Lower lobe of right lung (tissue), 2 donors: ENCODE data around the gene PRCC. TPM values are rescaled to one million over a fixed set of nuclear protein-coding genes. Genes with fewer than 3 reads are reported as not detected.

Source experiments
- ATAC-seq, 2 donors: fragments of 200-7000 bp; cut with Tn5 transposase; one replicate each; pipeline ENCODE4 v1.9.1; 2020 to 2022; ENCODE audit warnings: mild to moderate bottlenecking in 2 of 2, moderate library complexity in 2 of 2
- DNase-seq: peaks from one replicate; pipeline ENCODE4 v3.0.0-alpha.2; 2020
- H3K27ac ChIP-seq: fragments of 200-600 bp; one replicate; pipeline ENCODE4 v1.8.0; 2022
- H3K27me3 ChIP-seq: fragments of 200-600 bp; one replicate; pipeline ENCODE4 v1.8.0; 2022; ENCODE audit warnings: low read depth
- H3K36me3 ChIP-seq: fragments of 200-600 bp; one replicate; pipeline ENCODE4 v1.8.0; 2022; ENCODE audit warnings: mild to moderate bottlenecking
- H3K4me1 ChIP-seq: fragments of 200-600 bp; one replicate; pipeline ENCODE4 v1.8.0; 2022
- H3K4me3 ChIP-seq: fragments of 200-600 bp; one replicate; pipeline ENCODE4 v1.8.0; 2022; ENCODE audit warnings: mild to moderate bottlenecking
- H3K9me3 ChIP-seq: fragments of 200-600 bp; one replicate; pipeline ENCODE4 v1.8.0; 2022
- CTCF ChIP-seq: fragments of 200-600 bp; IDR thresholded peaks from one replicate; pipeline ENCODE4 v1.8.0; 2022; ENCODE audit warnings: antibody characterized with exemption, mild to moderate bottlenecking
- intact Hi-C: fragments of 100-400 bp; cut with DNase I; formaldehyde crosslinking; loops from one replicate; pipeline ENCODE4 v1.11.0; 2022
- total RNA-seq: library from RNA; stranded (reverse); fragmentation: NEBNext Ultra II Directional; extraction: Animal tissue kit (Norgen Biotek cat#: 25700); gene quantifications from one replicate; pipeline ENCODE4 v1.2.1, GENCODE V29; 2021
- donor health status: DM: no; HTN: yes; CAD: no; lungs with severe emphysema.

PRCC gene
- total RNA-seq, 1 donor from 2014 or later, result 51.9 TPM

GRCh38 chr1:156847591-156848460 is 80.5 kb downstream of the PRCC start:
- peaks cover 12% of the 10 kb centered on the region for H3K4me1 ChIP-seq
- ATAC-seq, result no peak

GRCh38 chr1:156848461-156849150 is 81.3 kb downstream of the PRCC start:
- no peak for TF ChIP-seq CTCF
- Histone ChIP-seq H3K9me3 (no peaks in the 10 kb centered on the region), H3K4me1 (peaks cover 12% of the 10 kb centered on the region), H3K4me3 (no peak overlapping the region), H3K36me3 (no peaks in the 10 kb centered on the region), H3K27ac (no peak overlapping the region), H3K27me3 (peaks cover 70% of the 10 kb centered on the region)
- DNase-seq (peak; percentile 71), ATAC-seq (peak; percentile 54 to 61)
- intact Hi-C loops, result no loop called here

More at GRCh38 chr1:156847591-156848460, 80.5 kb downstream of the PRCC start:
- no peak for TF ChIP-seq CTCF
- H3K36me3 ChIP-seq, result no peaks in the 10 kb centered on the region
- DNase-seq, result no peak
- no peaks in the 10 kb centered on the region for H3K9me3 ChIP-seq
- no peak overlapping the region for H3K27ac ChIP-seq
- peaks cover 75% of the 10 kb centered on the region for H3K27me3 ChIP-seq
- no peak overlapping the region for H3K4me3 ChIP-seq
- intact Hi-C loops, result no loop called here

GRCh38 chr1:156849151-156849496 is 81.8 kb downstream of the PRCC start:
- peaks cover 12% of the 10 kb centered on the region for H3K4me1 ChIP-seq
- H3K27me3 ChIP-seq, result peaks cover 70% of the 10 kb centered on the region
- TF ChIP-seq CTCF, result no peak
- ATAC-seq (no peak), DNase-seq (no peak)
- no peak overlapping the region for H3K27ac ChIP-seq
- no peak overlapping the region for H3K4me3 ChIP-seq
- intact Hi-C loops, result no loop called here
- no peaks in the 10 kb centered on the region for H3K36me3 ChIP-seq
- H3K9me3 ChIP-seq, result no peaks in the 10 kb centered on the region

Other genes starting within 250 kb of the PRCC start
- gene IQGAP3, start 195.0 kb upstream of the PRCC start, total RNA-seq, result 1.7 TPM
- gene TTC24, start 187.8 kb upstream of the PRCC start, total RNA-seq, result not detected
- gene NAXE, start 175.8 kb upstream of the PRCC start, total RNA-seq, result 62.2 TPM
- 17.9 TPM for gene GPATCH4, start 166.1 kb upstream of the PRCC start, total RNA-seq
- gene HAPLN2, start 148.1 kb upstream of the PRCC start, total RNA-seq, result 0.21 TPM
- gene BCAN, start 125.4 kb upstream of the PRCC start, total RNA-seq, result not detected
- 39.8 TPM for gene NES, start 90.1 kb upstream of the PRCC start, total RNA-seq
- 2.1 TPM for gene CRABP2, start 62.0 kb upstream of the PRCC start, total RNA-seq
- gene METTL25B, start 39.1 kb upstream of the PRCC start, total RNA-seq, result 41.0 TPM
- 22.6 TPM for gene ISG20L2, start 38.8 kb upstream of the PRCC start, total RNA-seq
- 43.7 TPM for gene MRPL24, start 26.4 kb upstream of the PRCC start, total RNA-seq
- 146 TPM for gene HDGF, start 15.9 kb upstream of the PRCC start, total RNA-seq
- 3.5 TPM for gene SH2D2A, start 49.3 kb downstream of the PRCC start, total RNA-seq
- gene INSRR, start 91.6 kb downstream of the PRCC start, total RNA-seq, result not detected
- 1.9 TPM for gene NTRK1, start 93.3 kb downstream of the PRCC start, total RNA-seq
- 14.8 TPM for gene PEAR1, start 126.2 kb downstream of the PRCC start, total RNA-seq
- gene LRRC71, start 153.1 kb downstream of the PRCC start, total RNA-seq, result 5.3 TPM